ENCODE results near the gene NFATC3. TPM values are rescaled to one million over a fixed set of nuclear protein-coding genes. Genes with fewer than 3 reads are reported as not detected.

NFATC3 gene
- total RNA-seq, 1 experiment from 2014 or later = 12.1 TPM

- ChIA-PET CTCF (interaction anchor here (0.6 to 1.0 kb wide), 3 partner anchors 22 to 149 kb away, joined by 3 to 7 read pairs (median 4); partner anchors contain the start of gene NFATC3), POLR2A (ENCODE audit: unreplicated experiment) (no interaction called here)
- Histone ChIP-seq H3K36me3 (ENCODE audit: low read depth, low read length) (peaks cover 20% of the 10 kb centered on the region; the same call in 1 of the 2 replicates), H3K4me3 (ENCODE audit: low read length) (peak overlapping the region; percentile 85), H3K79me2 (ENCODE audit: low read length) (peaks cover 48% of the 10 kb centered on the region), H3K27me3 (ENCODE audit: low read length) (no peaks in the 10 kb centered on the region), H4K20me1 (ENCODE audit: low read length) (peaks cover 15% of the 10 kb centered on the region), H3K27ac (ENCODE audit: low read length) (peak overlapping the region; percentile 93), H3K9me2 (replicated peaks; ENCODE audit: low read length) (no peaks in the 10 kb centered on the region), H3K4me2 (ENCODE audit: low read length) (peak overlapping the region; percentile 97), H3K9ac (ENCODE audit: low read length) (peak overlapping the region; percentile 90), H3F3A (ENCODE audit: low read length, unreplicated experiment) (no peaks in the 10 kb centered on the region), H3K4me1 (ENCODE audit: insufficient read depth, low read length) (peaks cover 24% of the 10 kb centered on the region), H2AFZ (ENCODE audit: low read length) (no peak overlapping the region), H3K9me3 (ENCODE audit: low read length) (no peaks in the 10 kb centered on the region)
- ATAC-seq = peak; percentile 6
- BruUV-seq (replicated peaks) = TSS peak; percentile 23
- DNase-seq = peak; percentile 90
- no peak for TF ChIP-seq CTCF (conservative IDR thresholded peaks at IDR 0.05; ENCODE audit: low read depth, low read length)
- no peak for TF ChIP-seq EZH2phosphoT487 (IDR thresholded peaks at IDR 0.05; ENCODE audit: borderline replicate concordance, low read length)
- no peak for TF ChIP-seq EZH2 (IDR thresholded peaks at IDR 0.05; ENCODE audit: low read length, unreplicated experiment)
- intact Hi-C loops (cut with micrococcal nuclease) = loop anchor here (5.0 kb wide), 1 partner anchor 147 kb away; the partner anchor contains the start of gene NFATC3
Observed at GRCh38 chr16:68234188-68235107, 149.3 kb downstream of the NFATC3 start.

GRCh38 chr16:68235108-68235886 is 150.1 kb downstream of the NFATC3 start:
- peak overlapping the region; percentile 85 for H3K4me3 ChIP-seq (ENCODE audit: low read length)
- H3K79me2 ChIP-seq (ENCODE audit: low read length) = peaks cover 48% of the 10 kb centered on the region

More at GRCh38 chr16:68235108-68235886, 150.1 kb downstream of the NFATC3 start:
- peak overlapping the region; percentile 90 for H3K9ac ChIP-seq (ENCODE audit: low read length)
- CTCF ChIA-PET = interaction anchor here (1.0 kb wide), 1 partner anchor 142 kb away, joined by 4 read pairs; no protein-coding TSS in a partner anchor
- peak; percentile 3 for ATAC-seq
- peaks cover 28% of the 10 kb centered on the region for H3K4me1 ChIP-seq (ENCODE audit: insufficient read depth, low read length)
- no peaks in the 10 kb centered on the region for H3K9me2 ChIP-seq (replicated peaks; ENCODE audit: low read length)
- H3K9me3 ChIP-seq (ENCODE audit: low read length) = no peaks in the 10 kb centered on the region
- no peaks in the 10 kb centered on the region for H3F3A ChIP-seq (ENCODE audit: low read length, unreplicated experiment)
- H3K36me3 ChIP-seq (ENCODE audit: low read depth, low read length) = peaks cover 13% of the 10 kb centered on the region; the same call in 1 of the 2 replicates
- POLR2A ChIA-PET (ENCODE audit: unreplicated experiment) = no interaction called here
- no peak for TF ChIP-seq EZH2 (IDR thresholded peaks at IDR 0.05; ENCODE audit: low read length, unreplicated experiment)
- peak; percentile 41; the same call in 1 of the 2 replicates for TF ChIP-seq CTCF (conservative IDR thresholded peaks at IDR 0.05; ENCODE audit: low read depth, low read length)
- H3K4me2 ChIP-seq (ENCODE audit: low read length) = peak overlapping the region; percentile 97
- peaks cover 9% of the 10 kb centered on the region for H4K20me1 ChIP-seq (ENCODE audit: low read length)
- H3K27me3 ChIP-seq (ENCODE audit: low read length) = no peaks in the 10 kb centered on the region
- BruUV-seq (replicated peaks) = TSS peak; percentile 9
- peak overlapping the region; percentile 69 for H2AFZ ChIP-seq (ENCODE audit: low read length)
- intact Hi-C loops (cut with micrococcal nuclease) = loop anchor here (5.0 kb wide), 1 partner anchor 148 kb away; the partner anchor contains the start of gene NFATC3
- peak; percentile 22 for DNase-seq
- H3K27ac ChIP-seq (ENCODE audit: low read length) = peak overlapping the region; percentile 93

Data from PC-3 (cell line).